HepG2 (cell line): Measurements from ENCODE around the gene THEM4. TPM values are rescaled to one million over a fixed set of nuclear protein-coding genes. Genes with fewer than 3 reads are reported as not detected.
"Not testable (repeated sequence)": the region's sequence is repeated elsewhere in the genome, so short reads cannot be mapped to it uniquely, and the experiment has no call there.

Experiments used
- ATAC-seq: fragments of 200-7000 bp; cut with Tn5 transposase; 3 replicates; pipeline ENCODE4 v1.9.1; 2020; ENCODE audit warnings: mild to moderate bottlenecking, moderate library complexity
- BruUV-seq: library from RNA; stranded (reverse); fragments of 400-500 nt; replicated peaks from 2 replicates; lab custom pipeline; 2021; lab: Mats Ljungman, UMichigan
- CTCF ChIA-PET: fragments of 300-600 bp; formaldehyde crosslinking; extraction: SDS; loops from one replicate; lab custom pipeline; 2021; ENCODE audit warnings: low total read pairs, inconsistent platforms, low intra/inter-chr PET ratio; lab: Yijun Ruan, JAX
- POLR2A ChIA-PET: fragments of 350-600 bp; sonication (Branson Sonifier 250); formaldehyde crosslinking; loops from one replicate; lab custom pipeline; 2020; ENCODE audit warnings: antibody characterized with exemption, inconsistent platforms; lab: Yijun Ruan, JAX
- DNase-seq: peaks from one replicate; pipeline ENCODE4 v3.0.0-alpha.2; 2015; ENCODE audit warnings: low spot score
- FAIRE-seq: peaks from 3 replicates; lab custom pipeline; 2011; peaks lifted over from hg19 to GRCh38; lab: Jason Lieb, UNC
- H2AFZ ChIP-seq: one replicate; pipeline ENCODE4 v1.6.1; 2011; ENCODE audit warnings: low read length, inconsistent platforms
- H3K27ac ChIP-seq: fragments of 300-600 bp; 3 replicates; pipeline ENCODE4 v1.8.0; 2011; ENCODE audit warnings: mixed run types, mild to moderate bottlenecking, mixed read lengths, low read length, inconsistent platforms; ENCODE audit not compliant: insufficient read depth; ENCODE audit errors: extremely low read length
- H3K27me3 ChIP-seq, 2 experiments: fragments of 200-600 bp in 1 of 2; 2 replicates in 1 of 2; 3 replicates in 1 of 2; pipeline versions ENCODE4 v1.6.0 to v1.8.0; 2011; ENCODE audit warnings: low read length in 2 of 2, mild to moderate bottlenecking in 2 of 2, moderate library complexity in 2 of 2, inconsistent platforms in 1 of 2; ENCODE audit not compliant: insufficient read depth in 2 of 2, control insufficient read depth in 1 of 2
- H3K36me3 ChIP-seq, 2 experiments: fragments of 200-600 bp in 1 of 2; replicated peaks in 1 of 2; 2 replicates in 1 of 2; 3 replicates in 1 of 2; pipeline versions ENCODE4 v1.5.1 to v1.8.0; 2011; ENCODE audit warnings: low read length in 2 of 2, inconsistent platforms in 1 of 2; ENCODE audit not compliant: insufficient read depth in 2 of 2, control insufficient read depth in 1 of 2
- H3K4me1 ChIP-seq: 2 replicates; pipeline ENCODE4 v1.5.1; 2012; ENCODE audit warnings: low read length, inconsistent platforms; ENCODE audit not compliant: insufficient read depth
- H3K4me2 ChIP-seq: 2 replicates; pipeline ENCODE4 v1.6.0; 2011; ENCODE audit warnings: low read depth, low read length, inconsistent platforms
- H3K4me3 ChIP-seq, 3 experiments: fragments of 200-600 bp in 1 of 3; sonication (generic), shearing (Covaris generic) in 1 of 3; replicated peaks in 1 of 3; 2 replicates each; pipeline ENCODE4 v1.5.1; 2011 to 2016; ENCODE audit warnings: low read length in 3 of 3, inconsistent platforms in 2 of 3, low read depth in 2 of 3, mild to moderate bottlenecking in 2 of 3, control low read depth in 1 of 3, mixed read lengths in 1 of 3; ENCODE audit not compliant: insufficient read depth in 1 of 3
- H3K79me2 ChIP-seq: one replicate; pipeline ENCODE4 v1.6.1; 2011; ENCODE audit warnings: low read length, inconsistent platforms; ENCODE audit not compliant: insufficient read depth
- H3K9ac ChIP-seq: 2 replicates; pipeline ENCODE4 v1.6.0; 2011; ENCODE audit warnings: mild to moderate bottlenecking, low read depth, low read length, inconsistent platforms; ENCODE audit not compliant: insufficient read depth
- H3K9me3 ChIP-seq: 2 replicates; pipeline ENCODE4 v1.5.1; 2012; ENCODE audit warnings: mild to moderate bottlenecking, low read length
- H4K20me1 ChIP-seq: 2 replicates; pipeline ENCODE4 v1.6.0; 2011; ENCODE audit warnings: inconsistent platforms, mild to moderate bottlenecking, low read length, moderate library complexity; ENCODE audit not compliant: insufficient read depth
- DR1 ChIP-seq: sonication (generic); formaldehyde crosslinking; IDR thresholded peaks from 2 replicates; pipeline ENCODE4 v1.8.0; 2021; ENCODE audit warnings: mild to moderate bottlenecking, missing genetic modification reagents, inconsistent platforms
- FOXO1 ChIP-seq: sonication (generic); formaldehyde crosslinking; IDR thresholded peaks from 2 replicates; pipeline ENCODE4 v1.4.0; 2020; ENCODE audit warnings: missing genetic modification reagents
- MAFF ChIP-seq: IDR thresholded peaks from 2 replicates; pipeline ENCODE4 v1.6.1; 2011; ENCODE audit warnings: low read depth, low read length, improper control_type of control experiment
- MAFK ChIP-seq, 2 experiments: IDR thresholded peaks in 1 of 2; conservative IDR thresholded peaks in 1 of 2; 2 replicates each; pipeline ENCODE4 v1.6.1; 2011; ENCODE audit warnings: improper control_type of control experiment in 2 of 2, low read length in 2 of 2
- MBNL3 ChIP-seq: fragments of 250-450 bp; sonication (Bioruptor Pico); conservative IDR thresholded peaks from 2 replicates; pipeline ENCODE4 v1.8.0; 2022; ENCODE audit warnings: mild to moderate bottlenecking, inconsistent platforms
- ONECUT2 ChIP-seq: sonication (generic); formaldehyde crosslinking; IDR thresholded peaks from 2 replicates; pipeline ENCODE4 v1.4.0; 2020; ENCODE audit warnings: missing genetic modification reagents
- STAG1 ChIP-seq: sonication (generic); formaldehyde crosslinking; IDR thresholded peaks from 2 replicates; pipeline ENCODE4 v1.4.0; 2020; ENCODE audit warnings: missing genetic modification reagents
- ZKSCAN8 ChIP-seq: IDR thresholded peaks from 2 replicates; pipeline ENCODE4 v1.6.1; 2016; ENCODE audit warnings: borderline replicate concordance, missing genetic modification reagents, missing compliant biosample characterization
- WGBS: methylation state at CpG from one replicate; pipeline ENCODE4 v1.1.6; 2017; ENCODE audit warnings: low lambda C conversion rate; 5-methylcytosine and 5-hydroxymethylcytosine counted together
- in situ Hi-C: cut with HindIII; loops from 2 replicates; pipeline ENCODE4 v1.10.0; 2017; ENCODE audit warnings: low pct_unique_long_range_greater_than_20kb; ENCODE audit not compliant: extremely low pct_ligation_motif_present
- intact Hi-C: fragments of 100-400 bp; cut with micrococcal nuclease; formaldehyde crosslinking; loops from one replicate; pipeline ENCODE4 v1.10.0; 2022; ENCODE audit not compliant: unreplicated experiment
- polyA plus RNA-seq, 8 experiments: library from polyadenylated mRNA; depleted of rRNA in 3 of 8; stranded (reverse) in 7 of 8; unstranded in 1 of 8; fragments of >200 nt; fragmentation: Illumina TruSeq in 4 of 8; extraction: Trizol in 4 of 8; gene quantifications; 2 replicates each; pipeline versions ENCODE4 v1.2.1 to v1.2.3, GENCODE V29; 2011 to 2016; ENCODE audit warnings: low read depth in 4 of 8, missing spikeins in 1 of 8, mixed read lengths in 1 of 8; ENCODE audit not compliant: insufficient read depth in 1 of 8
- total RNA-seq, 5 experiments: library from RNA; depleted of rRNA; stranded (reverse); fragments of >200 nt; fragmentation: Illumina TruSeq; extraction: Trizol; gene quantifications; 2 replicates each; pipeline ENCODE4 v1.2.3, GENCODE V29; 2016; ENCODE audit warnings: low read depth in 1 of 5

THEM4 gene
- total and polyA plus RNA-seq, 2 of the 13 experiments (the other 11 are each of a cell fraction or from before 2014, with no cell fraction given): 10.9 to 13.9 TPM

DNA sequence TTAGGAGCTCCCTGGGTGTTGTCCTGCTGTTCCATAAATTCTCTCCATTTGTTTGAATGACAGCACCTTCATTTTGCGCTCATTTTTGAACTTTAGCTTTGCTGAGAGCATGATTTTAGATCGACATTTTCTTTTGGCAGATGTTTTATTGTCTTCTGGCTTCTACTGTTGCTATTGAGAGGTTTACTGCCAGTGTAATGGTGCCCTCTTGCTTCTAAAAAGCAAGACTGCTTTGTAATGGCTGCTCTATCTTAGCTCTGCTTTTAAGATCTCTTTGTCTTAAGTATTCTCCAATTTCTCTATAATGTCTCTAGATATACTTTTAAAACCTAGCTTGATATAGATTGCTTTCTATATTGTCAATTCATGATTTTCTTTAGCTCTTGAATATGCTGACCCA, 27.8 kb downstream of the THEM4 start:
- POLR2A ChIA-PET: no interaction called here
- peak; percentile 30; the same call in 1 of the 2 replicates for TF ChIP-seq MAFF
- no peak for TF ChIP-seq FOXO1
- TF ChIP-seq ZKSCAN8: no peak
- 0 out of 2 replicates have a peak, but pooled peaks have one; percentile 7 for TF ChIP-seq STAG1 (CRISPR knock-in tag)
- TF ChIP-seq MAFK (conservative IDR thresholded peaks at IDR 0.05 in 1 of 2, IDR thresholded peaks at IDR 0.05 in 1 of 2; ENCODE audit: low read length in 2 of 2): peak in 1 of 2 experiments; percentile 44; a peak in 1 of 4 replicates
- TF ChIP-seq, all 625 proteins: peak for 3
- Histone ChIP-seq H4K20me1 (no peaks in the 10 kb centered on the region), H2AFZ (no peak overlapping the region), H3K27me3 (no peaks in the 10 kb centered on the region), H3K4me2 (no peak overlapping the region), H3K9me3 (peaks cover under 1% of the 10 kb centered on the region; the same call in 1 of the 2 replicates), H3K36me3 (peaks cover 0 to 1% of the 10 kb centered on the region in 2 experiments; a peak in 1 of 5 replicates), H3K79me2 (no peaks in the 10 kb centered on the region), H3K9ac (no peak overlapping the region), H3K4me3 (no peak overlapping the region), H3K4me1 (no peaks in the 10 kb centered on the region), H3K27ac (no peak overlapping the region)
- BruUV-seq: no TSS peak
- DNase-seq (no peak), FAIRE-seq (no peak), ATAC-seq (no peak)
- in situ Hi-C loops: no loop called here
- CTCF ChIA-PET: no interaction called here
- 49% methylated on average over 2 of the region's 2 CpGs for WGBS
- intact Hi-C loops: no loop called here

DNA sequence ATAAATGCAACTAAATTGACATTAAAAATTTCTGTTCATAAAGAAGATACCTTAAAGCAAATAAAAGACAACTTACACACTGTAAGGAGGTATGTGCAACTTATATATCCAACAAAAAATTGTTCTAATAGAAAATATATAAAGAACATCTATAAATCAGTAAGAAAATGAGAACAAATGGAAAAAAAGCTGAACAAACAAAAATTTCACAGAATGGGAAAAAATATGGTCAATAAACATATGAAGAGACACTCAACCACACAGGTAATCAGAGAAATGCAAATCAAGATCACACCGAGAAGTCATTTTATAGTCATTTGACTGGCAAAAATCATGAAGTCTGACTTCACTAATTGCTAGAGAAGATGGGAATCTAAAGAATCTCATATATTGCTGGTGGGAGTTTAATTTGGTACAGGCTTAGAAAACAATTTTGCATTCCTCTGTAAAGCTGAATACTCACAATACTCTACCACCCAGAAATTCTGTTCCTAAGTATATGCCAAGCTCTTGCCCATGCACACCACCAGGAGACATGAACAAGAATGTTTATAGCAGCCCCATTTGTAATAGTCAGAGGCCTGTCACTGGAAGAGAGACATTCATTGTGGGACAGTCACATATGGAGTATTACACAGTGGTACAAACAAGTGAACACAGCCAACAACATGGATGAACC, 33.8 kb downstream of the THEM4 start:
- no peaks in the 10 kb centered on the region for H3K79me2 ChIP-seq
- H3K9me3 ChIP-seq: no peaks in the 10 kb centered on the region
- ChIA-PET CTCF (no interaction called here), POLR2A (no interaction called here)
- H3K27ac ChIP-seq: no peak overlapping the region
- WGBS: 94% methylated on average over 1 of the region's 1 CpG
- no peaks in the 10 kb centered on the region for H3K4me1 ChIP-seq
- no peak for ATAC-seq
- BruUV-seq: no TSS peak
- no peak overlapping the region for H3K4me2 ChIP-seq
- peak in 1 of 2 experiments; percentile 36; a peak in 2 of 4 replicates for TF ChIP-seq MAFK (conservative IDR thresholded peaks at IDR 0.05 in 1 of 2, IDR thresholded peaks at IDR 0.05 in 1 of 2; ENCODE audit: low read length in 2 of 2)
- no peak for TF ChIP-seq ONECUT2 (CRISPR knock-in tag)
- no peak for TF ChIP-seq DR1
- no peak for TF ChIP-seq MBNL3 (CRISPR knock-in tag)
- no peaks in the 10 kb centered on the region for H3K27me3 ChIP-seq
- intact Hi-C loops: no loop called here
- in situ Hi-C loops: no loop called here
- peaks cover 2 to 3% of the 10 kb centered on the region in 2 experiments; a peak in 2 of 5 replicates for H3K36me3 ChIP-seq
- H4K20me1 ChIP-seq: no peaks in the 10 kb centered on the region
- no peak for DNase-seq
- no peak overlapping the region for H2AFZ ChIP-seq
- no peak overlapping the region for H3K9ac ChIP-seq
- H3K4me3 ChIP-seq: no peak overlapping the region
- FAIRE-seq: no peak

DNA sequence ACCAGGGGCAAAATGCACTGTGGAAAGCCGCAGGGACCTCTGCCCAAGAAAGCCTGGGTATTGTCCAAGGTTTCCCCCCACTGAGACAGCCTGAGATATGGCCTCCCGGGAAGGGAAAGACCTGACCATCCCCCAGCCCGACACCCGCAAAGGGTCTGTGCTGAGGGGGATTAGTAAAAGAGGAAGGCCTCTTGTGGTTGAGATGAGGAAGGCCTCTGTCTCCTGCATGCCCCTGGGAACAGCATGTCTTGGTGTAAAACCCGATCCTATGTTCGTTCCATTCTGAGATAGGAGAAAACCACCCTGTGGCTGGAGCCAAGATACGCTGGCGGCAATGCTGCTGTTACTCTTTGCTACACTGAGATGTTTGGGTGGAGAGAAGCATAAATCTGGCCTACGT, 36.5 kb downstream of the THEM4 start:
- WGBS: 94% methylated on average over 8 of the region's 9 CpGs
- H3K4me1 ChIP-seq, H3K27me3 ChIP-seq, in situ Hi-C loops, ATAC-seq, intact Hi-C loops, H3K9ac ChIP-seq, POLR2A ChIA-PET, H3K79me2 ChIP-seq, BruUV-seq, DNase-seq, H3K4me2 ChIP-seq, H2AFZ ChIP-seq, FAIRE-seq, H3K4me3 ChIP-seq, CTCF ChIA-PET, H3K9me3 ChIP-seq, H4K20me1 ChIP-seq, H3K27ac ChIP-seq, H3K36me3 ChIP-seq: not testable (repeated sequence)
